Progenitor cell of endocrine pancreas (in vitro differentiated cells): ENCODE data around the gene HTATIP2. TPM values are rescaled to one million over a fixed set of nuclear protein-coding genes. Genes with fewer than 3 reads are reported as not detected.
A peak's percentile ranks its signal among the peaks of the same experiment; 100 is the strongest.

Source experiments
- DNase-seq: peaks from one replicate; pipeline ENCODE4 v3.0.0; 2021; ENCODE audit warnings: low spot score; ENCODE audit not compliant: unreplicated experiment
- H3K27ac Mint-ChIP-seq: 2 replicates; pipeline ENCODE4 v1.8.0; 2021; ENCODE audit warnings: mild to moderate bottlenecking, moderate library complexity, mixed read lengths
- H3K27me3 Mint-ChIP-seq: 2 replicates; pipeline ENCODE4 v1.8.0; 2021; ENCODE audit warnings: mixed read lengths
- H3K36me3 Mint-ChIP-seq: 2 replicates; pipeline ENCODE4 v1.8.0; 2022; ENCODE audit warnings: mixed read lengths; ENCODE audit not compliant: insufficient read depth
- H3K4me1 Mint-ChIP-seq: 2 replicates; pipeline ENCODE4 v1.8.0; 2021; ENCODE audit warnings: low read depth, mixed read lengths
- H3K4me3 Mint-ChIP-seq: 2 replicates; pipeline ENCODE4 v1.8.0; 2021; ENCODE audit warnings: low read depth, mild to moderate bottlenecking, moderate library complexity, mixed read lengths
- H3K9me3 Mint-ChIP-seq: 2 replicates; pipeline ENCODE4 v1.8.0; 2021; ENCODE audit warnings: low read depth, mixed read lengths
- total RNA-seq: library from RNA; stranded (reverse); gene quantifications from 2 replicates; pipeline ENCODE4 v1.2.1, GENCODE V29; 2021
- TF ChIP-seq, protein P1 (sequence below): fragments of 200-600 bp; sonication (generic); IDR thresholded peaks from one replicate; pipeline ENCODE4 v1.5.0; 2021; ENCODE audit warnings: antibody characterized with exemption, mild to moderate bottlenecking; ENCODE audit not compliant: unreplicated experiment

HTATIP2 gene
- total RNA-seq, 1 donor from 2014 or later: 21.4 TPM

DNA sequence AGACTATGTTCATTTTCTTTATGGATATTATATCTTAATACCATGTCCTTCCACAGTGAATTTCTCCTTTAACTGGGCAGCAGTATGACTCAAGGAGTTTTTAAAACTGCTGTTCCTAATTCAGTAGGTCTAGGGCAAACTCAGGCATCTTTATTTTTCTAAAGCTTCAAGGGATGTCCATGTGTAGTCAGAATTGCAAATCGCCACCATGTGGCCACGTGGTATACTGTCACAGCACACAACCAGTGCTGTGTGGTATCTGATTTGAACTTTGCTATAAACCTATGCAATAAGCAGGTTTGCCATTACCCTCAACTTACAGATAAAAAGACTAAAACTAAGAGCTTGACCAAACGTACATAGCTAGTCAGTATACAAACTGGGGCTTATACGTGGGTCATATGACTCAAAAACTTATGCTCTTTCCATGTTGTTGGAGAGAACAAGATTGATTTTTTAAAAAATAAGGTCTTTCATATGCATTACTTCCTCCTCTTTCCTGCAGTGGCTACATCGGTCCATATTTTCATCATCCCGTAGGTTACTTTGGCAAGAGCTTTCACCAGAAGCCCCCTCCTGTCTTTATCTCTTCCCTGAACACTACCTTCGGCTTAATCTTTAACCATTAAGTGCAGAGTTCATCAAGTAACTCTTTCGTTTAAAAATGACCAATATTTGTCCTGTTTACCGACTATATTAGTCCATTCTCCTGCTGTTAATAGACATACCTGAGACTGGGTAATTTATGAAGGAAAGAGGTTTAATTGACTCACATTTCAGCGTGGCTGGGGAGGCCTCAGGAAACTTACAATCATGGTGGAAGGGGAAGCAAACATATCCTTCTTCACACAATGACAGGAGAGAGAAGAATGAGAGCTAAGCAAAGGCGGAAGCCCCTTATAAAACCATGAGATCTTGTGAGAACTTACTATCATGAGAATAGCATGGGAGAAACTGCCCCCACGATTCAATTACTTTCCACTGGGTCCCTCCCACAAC lies 8.0 kb upstream of the HTATIP2 start:
- Mint-ChIP-seq H3K27me3 (no peaks in the 10 kb centered on the region), H3K27ac (no peak overlapping the region), H3K4me3 (no peak overlapping the region), H3K4me1 (peaks cover 4% of the 10 kb centered on the region), H3K36me3 (no peaks in the 10 kb centered on the region), H3K9me3 (no peaks in the 10 kb centered on the region)
- no peak for DNase-seq
- TF ChIP-seq, protein P1, sequence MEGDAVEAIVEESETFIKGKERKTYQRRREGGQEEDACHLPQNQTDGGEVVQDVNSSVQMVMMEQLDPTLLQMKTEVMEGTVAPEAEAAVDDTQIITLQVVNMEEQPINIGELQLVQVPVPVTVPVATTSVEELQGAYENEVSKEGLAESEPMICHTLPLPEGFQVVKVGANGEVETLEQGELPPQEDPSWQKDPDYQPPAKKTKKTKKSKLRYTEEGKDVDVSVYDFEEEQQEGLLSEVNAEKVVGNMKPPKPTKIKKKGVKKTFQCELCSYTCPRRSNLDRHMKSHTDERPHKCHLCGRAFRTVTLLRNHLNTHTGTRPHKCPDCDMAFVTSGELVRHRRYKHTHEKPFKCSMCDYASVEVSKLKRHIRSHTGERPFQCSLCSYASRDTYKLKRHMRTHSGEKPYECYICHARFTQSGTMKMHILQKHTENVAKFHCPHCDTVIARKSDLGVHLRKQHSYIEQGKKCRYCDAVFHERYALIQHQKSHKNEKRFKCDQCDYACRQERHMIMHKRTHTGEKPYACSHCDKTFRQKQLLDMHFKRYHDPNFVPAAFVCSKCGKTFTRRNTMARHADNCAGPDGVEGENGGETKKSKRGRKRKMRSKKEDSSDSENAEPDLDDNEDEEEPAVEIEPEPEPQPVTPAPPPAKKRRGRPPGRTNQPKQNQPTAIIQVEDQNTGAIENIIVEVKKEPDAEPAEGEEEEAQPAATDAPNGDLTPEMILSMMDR: peak; percentile 69

DNA sequence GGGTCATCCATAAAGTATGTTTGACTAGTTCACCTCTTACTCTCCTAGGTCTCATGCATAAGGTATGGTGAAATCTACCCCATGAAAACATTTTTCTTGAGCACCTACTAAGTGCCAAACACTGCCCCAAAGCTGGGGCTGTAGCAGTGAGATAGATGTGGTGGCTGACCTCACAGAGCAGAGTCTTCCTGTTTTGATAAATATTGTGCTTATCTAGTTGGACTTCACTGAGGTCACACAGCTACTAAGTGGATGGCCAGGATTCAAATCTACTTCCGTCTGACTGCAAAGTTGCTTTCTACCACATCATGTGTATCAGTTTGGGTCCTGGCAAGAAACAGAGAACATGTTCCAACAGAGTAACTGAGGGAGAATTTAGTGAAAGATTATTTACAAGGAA lies 6.4 kb upstream of the HTATIP2 start:
- H3K4me1 Mint-ChIP-seq: peaks cover 4% of the 10 kb centered on the region
- H3K27me3 Mint-ChIP-seq: peaks cover 3% of the 10 kb centered on the region
- TF ChIP-seq, protein P1: no peak
- H3K36me3 Mint-ChIP-seq: no peaks in the 10 kb centered on the region
- no peak overlapping the region for H3K4me3 Mint-ChIP-seq
- no peak for DNase-seq
- H3K27ac Mint-ChIP-seq: no peak overlapping the region
- no peaks in the 10 kb centered on the region for H3K9me3 Mint-ChIP-seq

DNA sequence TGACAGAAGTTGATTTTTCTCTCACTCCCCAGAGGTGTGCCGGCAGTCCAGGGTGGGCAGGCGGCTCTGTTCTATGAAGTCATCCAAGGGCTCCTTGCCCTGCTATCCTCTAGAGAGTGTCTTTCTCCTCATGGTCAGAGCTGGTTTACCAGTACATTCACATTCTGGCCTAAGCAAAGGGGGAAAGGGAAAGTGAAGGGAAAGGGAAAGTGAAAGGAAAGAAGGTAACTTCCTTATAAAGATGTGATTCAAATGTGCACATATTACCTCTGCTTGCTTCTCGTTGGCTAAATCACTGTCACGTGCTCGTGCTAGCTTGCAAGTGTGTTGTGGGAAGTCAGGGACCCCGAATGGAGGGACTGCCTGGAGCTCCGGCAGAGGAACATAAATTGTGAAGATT lies 2.9 kb upstream of the HTATIP2 start:
- Mint-ChIP-seq H3K4me3 (no peak overlapping the region), H3K9me3 (no peaks in the 10 kb centered on the region), H3K27ac (no peak overlapping the region), H3K27me3 (peaks cover 13% of the 10 kb centered on the region), H3K4me1 (peaks cover 5% of the 10 kb centered on the region), H3K36me3 (no peaks in the 10 kb centered on the region)
- TF ChIP-seq, protein P1: no peak
- no peak for DNase-seq

DNA sequence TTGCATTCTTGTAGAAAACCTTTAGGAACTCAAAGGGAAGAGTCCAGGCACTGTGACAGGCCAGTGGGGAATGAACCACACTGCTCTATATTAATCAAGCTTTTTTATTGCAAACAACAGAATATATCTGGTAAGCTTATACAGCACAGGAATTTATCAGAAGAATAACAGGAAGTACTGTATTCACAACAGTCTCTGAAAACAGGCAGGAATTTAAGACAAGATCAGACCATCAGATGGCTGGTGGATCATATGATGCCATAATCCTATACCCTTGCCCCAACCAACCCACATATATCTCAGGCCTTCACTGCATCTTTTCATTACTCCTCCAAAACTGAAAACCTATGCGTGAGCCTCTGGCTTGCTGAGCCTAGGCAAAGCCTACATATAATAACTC lies 1.0 kb upstream of the HTATIP2 start:
- peaks cover 10% of the 10 kb centered on the region for H3K4me1 Mint-ChIP-seq
- H3K9me3 Mint-ChIP-seq: no peaks in the 10 kb centered on the region
- H3K27me3 Mint-ChIP-seq: peaks cover 13% of the 10 kb centered on the region
- TF ChIP-seq, protein P1: no peak
- H3K36me3 Mint-ChIP-seq: no peaks in the 10 kb centered on the region
- no peak for DNase-seq
- peak overlapping the region; percentile 73 for H3K4me3 Mint-ChIP-seq
- H3K27ac Mint-ChIP-seq: no peak overlapping the region

DNA sequence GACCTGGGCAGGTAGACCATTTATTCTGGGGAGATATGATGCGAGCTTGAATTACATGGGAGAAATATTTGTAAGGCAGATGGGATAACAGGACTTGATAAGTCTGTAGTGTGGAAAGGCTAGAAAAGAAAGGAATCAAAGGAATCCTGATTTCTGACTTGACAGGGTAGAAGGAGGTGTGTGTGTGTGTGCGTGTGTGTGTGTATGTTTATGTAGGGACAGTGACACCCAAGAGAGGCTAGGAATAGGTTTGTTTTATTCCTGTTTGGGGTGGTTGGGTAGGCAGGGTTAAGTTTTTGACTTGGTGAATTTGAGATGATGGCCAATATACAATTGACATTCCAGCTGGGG lies 390 bp upstream of the HTATIP2 start:
- H3K27me3 Mint-ChIP-seq: peaks cover 13% of the 10 kb centered on the region
- H3K9me3 Mint-ChIP-seq: no peaks in the 10 kb centered on the region
- TF ChIP-seq, protein P1: no peak
- H3K4me1 Mint-ChIP-seq: peaks cover 11% of the 10 kb centered on the region
- no peaks in the 10 kb centered on the region for H3K36me3 Mint-ChIP-seq
- H3K4me3 Mint-ChIP-seq: peak overlapping the region; percentile 73
- DNase-seq: no peak
- H3K27ac Mint-ChIP-seq: peak overlapping the region; percentile 81
